ENCODE results near the gene FIBCD1. TPM values are rescaled to one million over a fixed set of nuclear protein-coding genes. Genes with fewer than 3 reads are reported as not detected.

The FIBCD1 gene
- total and polyA plus RNA-seq, 9 of the 15 experiments (the other 6 are each of a cell fraction or from before 2014, with no cell fraction given), result 0.53 to 1.2 (median 0.95) TPM; not detected in 4

- H3K79me2 ChIP-seq (ENCODE audit: control insufficient read depth, insufficient read depth, low read length), result no peaks in the 10 kb centered on the region
- TF ChIP-seq SRSF7 (optimal IDR thresholded peaks at IDR 0.05; ENCODE audit: low read depth, low read length), result no peak
- peak; percentile 53; the same call in 1 of the 2 replicates for TF ChIP-seq E2F1 (CRISPR knock-in tag; IDR thresholded peaks at IDR 0.05)
- TF ChIP-seq HMGXB4 (CRISPR knock-in tag; IDR thresholded peaks at IDR 0.05), result 0 out of 2 replicates have a peak, but pooled peaks have one; percentile 54
- TF ChIP-seq ZNF224 (CRISPR knock-in tag; IDR thresholded peaks at IDR 0.05), result no peak
- TF ChIP-seq PML (IDR thresholded peaks at IDR 0.05; ENCODE audit: low read length), result no peak
- TF ChIP-seq HES1 (IDR thresholded peaks at IDR 0.05; ENCODE audit: low read depth), result no peak
- TF ChIP-seq STAG1 (CRISPR knock-in tag; IDR thresholded peaks at IDR 0.05; ENCODE audit: borderline replicate concordance), result no peak
- no peak overlapping the region for H3K4me3 ChIP-seq
- ATAC-seq (no peak), DNase-seq (ENCODE audit: extremely low read depth in 1 of 4, low spot score in 3 of 4) (peak in 3 of 4 experiments; percentile 61 to 72 (median 70)), FAIRE-seq (no peak)
- H3K9me3 ChIP-seq (replicated peaks; ENCODE audit: control insufficient read depth, insufficient read depth, low read depth, low read length), result no peaks in the 10 kb centered on the region
- no peak overlapping the region for H2AFZ ChIP-seq (ENCODE audit: low read depth, low read length)
- H3K9ac ChIP-seq (ENCODE audit: insufficient read depth in 1 of 2, low read depth in 2 of 2, low read length in 2 of 2), result peak overlapping the region in 1 of 2 experiments; percentile 26; a peak in 1 of 4 replicates
- intact Hi-C loops (cut with micrococcal nuclease), result no loop called here
- WGBS (ENCODE audit: insufficient coverage, low coverage, missing lambda C conversion rate), result 6% methylated on average over 16 of the region's 16 CpGs
- no peak overlapping the region for H3K27ac ChIP-seq (ENCODE audit: extremely low read depth, low read depth, low read length)
- H3K4me2 ChIP-seq (ENCODE audit: insufficient read depth, low read length), result no peak overlapping the region
- in situ Hi-C loops (cut with MboI), result no loop called here
- H3K9me1 ChIP-seq (ENCODE audit: control insufficient read depth, insufficient read depth, low read length), result peaks cover 15% of the 10 kb centered on the region
- H4K20me1 ChIP-seq (replicated peaks; ENCODE audit: control insufficient read depth, insufficient read depth, low read length), result peaks cover 94% of the 10 kb centered on the region
- no TSS peak for BruUV-seq (replicated peaks)
- peaks cover 4% of the 10 kb centered on the region; the same call in 2 of the 3 replicates for H3K36me3 ChIP-seq (ENCODE audit: control insufficient read depth, insufficient read depth, low read length)
- H3K27me3 ChIP-seq (ENCODE audit: control insufficient read depth in 2 of 2, insufficient read depth in 2 of 2, low read length in 2 of 2), result peaks cover 51 to 65% of the 10 kb centered on the region in 2 experiments
- ChIA-PET POLR2A (interaction anchor here (0.6 to 11.0 kb wide), 12 partner anchors 9 to 154 kb away, joined by 3 to 334 read pairs (median 4); no protein-coding TSS in a partner anchor), CTCF (ENCODE audit: low intra/inter-chr PET ratio) (no interaction called here)
- peaks cover 6 to 78% of the 10 kb centered on the region in 2 experiments; a peak in 4 of 5 replicates for H3K4me1 ChIP-seq (replicated peaks in 1 of 2; ENCODE audit: control insufficient read depth in 2 of 2, insufficient read depth in 2 of 2, low read length in 2 of 2)
Observed at GRCh38 chr9:130897105-130897751, 41.8 kb downstream of the FIBCD1 start.

All from K562 (cell line).